ENCODE results near the gene SEMA3D. TPM values are rescaled to one million over a fixed set of nuclear protein-coding genes. Genes with fewer than 3 reads are reported as not detected.

The SEMA3D gene
- total RNA-seq, 1 donor from 2014 or later: 264 TPM

- H3K9me3 Mint-ChIP-seq: peaks cover 16% of the 10 kb centered on the region
- no peak overlapping the region for H3K4me3 Mint-ChIP-seq
- DNase-seq (ENCODE audit: low spot score in 2 of 2, unreplicated experiment in 2 of 2): no peak
- TF ChIP-seq CTCF (IDR thresholded peaks at IDR 0.05; ENCODE audit: unreplicated experiment): no peak
- peak overlapping the region; percentile 57 for H3K27ac Mint-ChIP-seq
- no peaks in the 10 kb centered on the region for H3K27me3 Mint-ChIP-seq (ENCODE audit: low read depth)
- H3K4me1 Mint-ChIP-seq: peaks cover 30% of the 10 kb centered on the region
- H3K36me3 Mint-ChIP-seq: peaks cover 26% of the 10 kb centered on the region
Observed at GRCh38 chr7:85162721-85163120, 24.1 kb downstream of the SEMA3D start.

GRCh38 chr7:85160223-85160622 is 26.6 kb downstream of the SEMA3D start:
- peaks cover 15% of the 10 kb centered on the region for H3K9me3 Mint-ChIP-seq
- no peak for DNase-seq (ENCODE audit: low spot score in 2 of 2, unreplicated experiment in 2 of 2)
- no peak for TF ChIP-seq CTCF (IDR thresholded peaks at IDR 0.05; ENCODE audit: unreplicated experiment)
- H3K4me3 Mint-ChIP-seq: no peak overlapping the region
- peak overlapping the region; percentile 3 for H3K27ac Mint-ChIP-seq
- peaks cover 24% of the 10 kb centered on the region for H3K4me1 Mint-ChIP-seq
- peaks cover 24% of the 10 kb centered on the region for H3K36me3 Mint-ChIP-seq
- H3K27me3 Mint-ChIP-seq (ENCODE audit: low read depth): no peaks in the 10 kb centered on the region

- peaks cover 26% of the 10 kb centered on the region for H3K4me1 Mint-ChIP-seq
Observed at GRCh38 chr7:85159003-85159402, 27.9 kb downstream of the SEMA3D start.

GRCh38 chr7:85156661-85157208 is 30.1 kb downstream of the SEMA3D start:
- Mint-ChIP-seq H3K27me3 (ENCODE audit: low read depth) (no peaks in the 10 kb centered on the region), H3K4me1 (peaks cover 15% of the 10 kb centered on the region), H3K9me3 (peaks cover 15% of the 10 kb centered on the region), H3K36me3 (peaks cover 35% of the 10 kb centered on the region), H3K4me3 (no peak overlapping the region), H3K27ac (peak overlapping the region; percentile 10)
- no peak for TF ChIP-seq CTCF (IDR thresholded peaks at IDR 0.05; ENCODE audit: unreplicated experiment)
- DNase-seq (ENCODE audit: low spot score in 2 of 2, unreplicated experiment in 2 of 2): no peak

More at GRCh38 chr7:85159003-85159402, 27.9 kb downstream of the SEMA3D start:
- peaks cover 15% of the 10 kb centered on the region for H3K9me3 Mint-ChIP-seq
- no peak for DNase-seq (ENCODE audit: low spot score in 2 of 2, unreplicated experiment in 2 of 2)
- no peaks in the 10 kb centered on the region for H3K27me3 Mint-ChIP-seq (ENCODE audit: low read depth)
- peaks cover 25% of the 10 kb centered on the region for H3K36me3 Mint-ChIP-seq
- no peak overlapping the region for H3K27ac Mint-ChIP-seq
- no peak overlapping the region for H3K4me3 Mint-ChIP-seq
- TF ChIP-seq CTCF (IDR thresholded peaks at IDR 0.05; ENCODE audit: unreplicated experiment): no peak

GRCh38 chr7:85154282-85154937 is 32.4 kb downstream of the SEMA3D start:
- peaks cover 13% of the 10 kb centered on the region for H3K4me1 Mint-ChIP-seq
- no peak overlapping the region for H3K4me3 Mint-ChIP-seq
- no peak for TF ChIP-seq CTCF (IDR thresholded peaks at IDR 0.05; ENCODE audit: unreplicated experiment)
- no peaks in the 10 kb centered on the region for H3K27me3 Mint-ChIP-seq (ENCODE audit: low read depth)
- peaks cover 12% of the 10 kb centered on the region for H3K9me3 Mint-ChIP-seq
- no peak overlapping the region for H3K27ac Mint-ChIP-seq
- H3K36me3 Mint-ChIP-seq: peaks cover 31% of the 10 kb centered on the region
- DNase-seq (ENCODE audit: low spot score in 2 of 2, unreplicated experiment in 2 of 2): no peak
